Fibroblast of lung (primary cell): ENCODE results near the gene ROPN1L. TPM values are rescaled to one million over a fixed set of nuclear protein-coding genes. Genes with fewer than 3 reads are reported as not detected.

Experiments
- DNase-seq, 2 donors: peaks; one replicate each; pipeline versions ENCODE4 v3.0.0 to v3.0.0-alpha.2; 2010; ENCODE audit warnings: low read depth in 2 of 2
- H2AFZ ChIP-seq: 2 replicates; pipeline ENCODE4 v1.5.1; 2012; ENCODE audit warnings: low read length, control low read depth, inconsistent platforms
- H3K27ac ChIP-seq: 2 replicates; pipeline ENCODE4 v1.5.1; 2011; ENCODE audit warnings: low read length, control low read depth; ENCODE audit not compliant: insufficient read depth
- H3K27me3 ChIP-seq: 2 replicates; pipeline ENCODE4 v1.5.1; 2011; ENCODE audit warnings: mild to moderate bottlenecking, low read length; ENCODE audit not compliant: control insufficient read depth, insufficient read depth
- H3K36me3 ChIP-seq: 2 replicates; pipeline ENCODE4 v1.5.1; 2011; ENCODE audit warnings: low read length; ENCODE audit not compliant: control insufficient read depth, insufficient read depth
- H3K4me1 ChIP-seq: 2 replicates; pipeline ENCODE4 v1.5.1; 2011; ENCODE audit warnings: low read length; ENCODE audit not compliant: control insufficient read depth, insufficient read depth; ENCODE audit errors: extremely low read depth
- H3K4me2 ChIP-seq: 2 replicates; pipeline ENCODE4 v1.5.1; 2011; ENCODE audit warnings: low read length, control low read depth; ENCODE audit not compliant: insufficient read depth; ENCODE audit errors: extremely low read depth
- H3K4me3 ChIP-seq, 4 experiments: fragments of 200-600 bp in 1 of 4; sonication (generic) in 1 of 4; replicated peaks in 1 of 4; 2 replicates each; pipeline ENCODE4 v1.5.1; 2011 to 2016; ENCODE audit warnings: low read length in 4 of 4, low read depth in 3 of 4, mild to moderate bottlenecking in 3 of 4, control low read depth in 2 of 4, inconsistent platforms in 1 of 4, mixed read lengths in 1 of 4; ENCODE audit not compliant: insufficient read depth in 1 of 4; ENCODE audit errors: control extremely low read depth in 1 of 4
- H3K79me2 ChIP-seq: 2 replicates; pipeline ENCODE4 v1.5.1; 2012; ENCODE audit warnings: mild to moderate bottlenecking, low read length, inconsistent platforms; ENCODE audit not compliant: control insufficient read depth, insufficient read depth
- H3K9ac ChIP-seq: 2 replicates; pipeline ENCODE4 v1.5.1; 2011; ENCODE audit warnings: mild to moderate bottlenecking, low read length, control low read depth; ENCODE audit not compliant: insufficient read depth
- H3K9me3 ChIP-seq: 2 replicates; pipeline ENCODE4 v1.5.1; 2012; ENCODE audit warnings: low read depth, low read length; ENCODE audit not compliant: control insufficient read depth, insufficient read depth
- H4K20me1 ChIP-seq: 2 replicates; pipeline ENCODE4 v1.5.1; 2011; ENCODE audit warnings: low read length; ENCODE audit not compliant: control insufficient read depth, insufficient read depth; ENCODE audit errors: extremely low read depth
- CTCF ChIP-seq, 2 donors: IDR thresholded peaks in 1 of 2; conservative IDR thresholded peaks in 1 of 2; 1 replicate in 1 of 2; 2 replicates in 1 of 2; pipeline ENCODE4 v1.5.1; 2011 to 2012; ENCODE audit warnings: low read length in 2 of 2, control low read depth in 1 of 2, inconsistent platforms in 1 of 2, low read depth in 1 of 2, mild to moderate bottlenecking in 1 of 2
- EZH2 ChIP-seq: IDR thresholded peaks from 2 replicates; pipeline ENCODE4 v1.5.1; 2012; ENCODE audit warnings: low read length, control low read depth, mild to moderate bottlenecking; ENCODE audit errors: missing control alignments
- polyA plus RNA-seq, 2 donors: library from polyadenylated mRNA; depleted of rRNA in 1 of 2; stranded (reverse) in 1 of 2; unstranded in 1 of 2; fragments of >200 nt; gene quantifications; 2 replicates each; pipeline ENCODE4 v1.2.1, GENCODE V29; 2011 to 2012; ENCODE audit warnings: missing spikeins in 1 of 2
- total RNA-seq: library from RNA; depleted of rRNA; stranded (reverse); fragments of >200 nt; gene quantifications from 2 replicates; pipeline ENCODE4 v1.2.1, GENCODE V29; 2014

The ROPN1L gene
- total and polyA plus RNA-seq, 2 donors (not counting 1 experiment from before 2014, with no cell fraction given): 0.17 to 0.26 TPM

GRCh38 chr5:10448754-10449360, 7.2 kb downstream of the ROPN1L start:
- Histone ChIP-seq H3K27ac (no peak overlapping the region), H2AFZ (no peak overlapping the region), H3K4me1 (peaks cover 9% of the 10 kb centered on the region), H3K4me3 (no peak overlapping the region), H3K9me3 (no peaks in the 10 kb centered on the region), H3K27me3 (no peaks in the 10 kb centered on the region), H3K4me2 (no peak overlapping the region), H3K9ac (no peak overlapping the region), H4K20me1 (no peaks in the 10 kb centered on the region), H3K79me2 (no peaks in the 10 kb centered on the region), H3K36me3 (no peaks in the 10 kb centered on the region)
- TF ChIP-seq EZH2 (no peak), CTCF (conservative IDR thresholded peaks at IDR 0.05 in 1 of 2, IDR thresholded peaks at IDR 0.05 in 1 of 2; ENCODE audit: low read depth in 1 of 2, low read length in 2 of 2) (no peak)
- DNase-seq: no peak

- Histone ChIP-seq H4K20me1 (no peaks in the 10 kb centered on the region), H3K4me2 (no peak overlapping the region), H3K9ac (no peak overlapping the region), H3K79me2 (no peaks in the 10 kb centered on the region), H3K27ac (no peak overlapping the region), H3K36me3 (no peaks in the 10 kb centered on the region), H3K4me3 (no peak overlapping the region), H3K9me3 (no peaks in the 10 kb centered on the region), H2AFZ (no peak overlapping the region), H3K27me3 (no peaks in the 10 kb centered on the region), H3K4me1 (peaks cover 15% of the 10 kb centered on the region)
- DNase-seq: no peak
- TF ChIP-seq CTCF (conservative IDR thresholded peaks at IDR 0.05 in 1 of 2, IDR thresholded peaks at IDR 0.05 in 1 of 2; ENCODE audit: low read depth in 1 of 2, low read length in 2 of 2) (no peak), EZH2 (no peak)
These were observed 9.6 kb downstream of the ROPN1L start for GRCh38 chr5:10451137-10451824.

GRCh38 chr5:10452768-10453331, 11.2 kb downstream of the ROPN1L start:
- Histone ChIP-seq H3K27ac (peak overlapping the region; percentile 61), H3K4me3 (no peak overlapping the region)
- TF ChIP-seq CTCF (conservative IDR thresholded peaks at IDR 0.05 in 1 of 2, IDR thresholded peaks at IDR 0.05 in 1 of 2; ENCODE audit: low read depth in 1 of 2, low read length in 2 of 2): peak; percentile 74 to 78
- no peak for TF ChIP-seq EZH2

More at GRCh38 chr5:10452768-10453331, 11.2 kb downstream of the ROPN1L start:
- Histone ChIP-seq H3K9me3 (no peaks in the 10 kb centered on the region), H3K4me1 (peaks cover 15% of the 10 kb centered on the region), H3K9ac (no peak overlapping the region), H3K36me3 (no peaks in the 10 kb centered on the region), H4K20me1 (no peaks in the 10 kb centered on the region), H3K79me2 (no peaks in the 10 kb centered on the region), H3K4me2 (peak overlapping the region; percentile 20), H3K27me3 (no peaks in the 10 kb centered on the region), H2AFZ (no peak overlapping the region)
- peak; percentile 86 to 93 for DNase-seq
